KG1 (cell line): Measurements from ENCODE around the gene GIPC3.
A peak's percentile ranks its signal among the peaks of the same experiment; 100 is the strongest.

Source experiments
- DNase-seq: peaks from one replicate; lab custom pipeline; 2025; lab: John Stamatoyannopoulos, UW

The GIPC3 gene

GRCh38 chr19:3585301-3586126, at the start of gene GIPC3:
Gene GIPC3, plus strand, starts transcription at chr19:3585478. Its CDS starts 120 bp downstream, at chr19:3585598.
- no peak for DNase-seq

- no peak for DNase-seq
These were observed 49.7 kb upstream of the GIPC3 start for GRCh38 chr19:3535563-3535965.

- DNase-seq, result no peak
These were observed 49.3 kb upstream of the GIPC3 start for GRCh38 chr19:3535981-3536380.

GRCh38 chr19:3536429-3537100, 48.7 kb upstream of the GIPC3 start:
- DNase-seq, result no peak

- DNase-seq, result no peak
These were observed 48.2 kb upstream of the GIPC3 start for GRCh38 chr19:3537101-3537437.

- no peak for DNase-seq
These were observed 47.6 kb upstream of the GIPC3 start for GRCh38 chr19:3537438-3538240.

- DNase-seq, result no peak
These were observed 46.9 kb upstream of the GIPC3 start for GRCh38 chr19:3538258-3538929.

DNA sequence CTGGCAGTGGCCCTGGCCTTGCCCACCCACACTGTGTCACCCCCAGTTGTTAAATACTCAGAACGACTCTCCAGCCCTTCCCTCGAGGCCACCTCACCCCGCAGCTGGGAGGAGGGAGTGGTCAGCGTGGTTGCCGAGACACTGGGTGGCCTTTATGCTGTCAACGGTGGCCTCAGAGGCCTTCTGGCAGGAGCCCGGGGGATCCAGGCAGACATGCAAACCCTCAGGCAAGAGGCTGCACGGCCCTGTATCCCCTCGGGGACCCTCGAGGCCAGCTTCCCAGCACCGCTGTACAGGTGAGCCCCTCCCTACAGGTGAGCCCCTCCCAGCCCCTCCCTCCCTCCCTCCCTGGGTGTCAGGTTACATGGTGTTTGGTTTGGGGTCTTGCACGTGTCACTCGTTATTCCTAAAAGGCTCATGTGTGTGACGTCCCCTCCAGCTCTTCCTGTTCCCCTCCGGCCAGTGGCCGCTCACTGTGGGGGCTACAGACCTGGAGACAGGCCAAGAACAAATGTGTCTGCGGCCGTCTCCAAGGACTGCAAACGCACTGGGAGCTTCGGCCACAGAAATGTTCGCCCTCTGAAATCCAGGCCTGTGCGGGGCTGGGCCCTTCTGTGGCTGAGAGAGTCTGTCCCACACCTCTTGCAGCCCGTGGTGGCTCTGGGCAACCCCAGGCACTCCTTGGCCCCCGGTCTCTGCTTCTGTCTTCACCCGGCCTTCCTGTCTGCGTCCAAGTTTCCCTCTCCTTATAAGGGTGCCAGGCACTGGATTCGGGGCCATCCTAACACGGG, 46.1 kb upstream of the GIPC3 start, which contains the start of gene TEKTIP1:
Gene TEKTIP1, plus strand, starts transcription at position 210 of the 791 bp plus-strand sequence. Its CDS starts 4 bp downstream, at position 214.
- DNase-seq, result no peak

DNA sequence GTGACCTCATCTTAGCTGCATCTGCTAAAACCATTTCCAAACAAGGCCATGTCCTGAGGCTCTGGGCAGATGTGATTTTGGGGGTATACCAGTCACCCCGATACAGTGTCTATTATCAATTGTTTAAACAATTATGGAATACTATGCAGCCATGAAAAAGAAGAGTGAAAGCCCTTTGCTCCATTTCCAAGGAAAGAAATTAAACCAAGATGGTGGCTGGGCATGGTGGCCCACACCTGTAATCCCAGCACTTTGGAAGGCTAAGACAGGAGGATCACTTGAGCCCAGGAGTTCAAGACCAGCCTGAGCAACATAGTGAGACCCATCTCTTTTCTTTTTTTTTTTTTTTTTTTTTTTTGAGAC, 45.5 kb upstream of the GIPC3 start:
- no peak for DNase-seq

- no peak for DNase-seq
These were observed 41.9 kb upstream of the GIPC3 start for GRCh38 chr19:3543150-3544057.

DNA sequence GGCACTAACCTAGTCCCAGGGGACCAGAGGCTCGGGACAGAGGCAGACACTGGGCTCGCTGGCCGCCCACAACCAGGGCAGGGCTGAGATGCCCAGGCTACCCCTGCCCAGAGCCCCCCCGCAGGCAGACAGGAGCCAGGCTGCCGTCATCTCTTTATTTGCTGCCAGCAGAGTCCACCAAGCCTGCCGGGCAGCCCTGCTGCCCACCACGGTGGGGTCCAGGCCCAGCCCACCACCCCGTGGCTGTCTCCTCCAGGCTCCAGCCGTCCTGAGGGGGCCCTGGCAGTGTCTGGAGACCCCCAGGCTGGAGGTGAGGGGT, 41.3 kb upstream of the GIPC3 start:
- DNase-seq, result no peak

GRCh38 chr19:3544742-3545668, 40.3 kb upstream of the GIPC3 start:
- DNase-seq, result peak; percentile 3

DNA sequence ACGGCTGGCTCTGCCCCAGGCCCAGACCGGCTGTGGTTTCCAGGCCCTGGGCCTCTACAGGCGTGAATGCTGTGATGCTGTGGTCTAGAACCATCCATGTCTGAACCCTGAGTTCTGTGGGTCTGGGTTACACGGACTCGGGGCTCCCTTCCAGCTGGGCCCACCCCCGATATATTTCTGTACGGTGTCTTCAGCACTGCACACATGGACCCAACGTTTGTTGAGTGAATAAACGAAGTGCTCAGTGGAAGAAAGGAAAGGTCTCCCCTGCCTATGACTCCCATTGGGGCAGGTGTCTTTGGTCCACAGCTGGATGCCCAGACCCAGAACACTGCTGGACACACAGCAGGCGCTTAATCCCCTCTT, 39.6 kb upstream of the GIPC3 start:
- DNase-seq, result no peak

GRCh38 chr19:3546119-3546518, 39.2 kb upstream of the GIPC3 start:
- no peak for DNase-seq

GRCh38 chr19:3547301-3547731, 38.0 kb upstream of the GIPC3 start:
- DNase-seq, result no peak

DNA sequence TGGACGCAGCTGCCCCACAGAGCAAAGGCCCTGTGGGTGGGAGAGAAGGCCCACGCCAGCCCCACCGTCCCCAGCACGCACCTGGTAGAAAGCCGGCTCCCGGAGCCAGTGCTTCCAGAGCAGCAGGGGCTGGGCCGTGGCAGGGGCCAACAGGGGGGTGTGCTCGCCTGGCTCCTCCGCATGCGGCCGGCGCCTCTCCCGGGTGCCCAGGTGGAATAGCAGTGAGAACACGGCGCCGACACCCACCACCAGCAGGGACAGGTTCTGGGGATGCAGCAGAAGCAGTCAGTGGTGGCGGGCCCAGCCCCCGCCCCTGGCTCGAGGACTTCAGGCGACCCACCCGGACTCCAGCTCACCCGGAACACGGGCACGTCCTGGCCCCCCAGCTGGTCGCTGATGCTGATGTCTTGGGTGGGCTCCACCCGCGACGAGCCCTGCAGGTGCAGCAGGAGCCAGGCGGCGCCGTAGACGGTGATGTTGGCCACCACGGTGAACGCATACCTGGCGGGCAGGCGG, 37.5 kb upstream of the GIPC3 start:
- DNase-seq, result no peak

DNA sequence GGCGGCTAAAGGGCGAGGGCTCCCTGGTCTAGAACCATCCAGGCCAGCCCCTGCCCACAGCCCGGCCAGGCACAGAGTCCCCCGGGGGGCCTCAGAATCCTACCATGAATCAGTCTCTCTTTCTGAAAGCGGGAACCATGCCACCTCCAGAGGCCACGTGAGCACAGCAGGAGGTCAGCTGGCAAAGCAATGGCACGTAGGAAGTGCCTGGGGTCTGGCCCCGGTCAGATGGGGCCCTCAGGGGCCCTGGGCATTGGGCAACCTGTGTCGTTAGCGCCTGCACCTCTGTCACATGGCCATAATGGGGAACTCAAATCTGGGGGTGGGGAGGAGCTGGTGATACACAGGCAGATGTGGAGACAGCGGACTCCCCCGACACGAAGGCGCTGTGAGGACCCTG, 36.7 kb upstream of the GIPC3 start:
- no peak for DNase-seq

DNA sequence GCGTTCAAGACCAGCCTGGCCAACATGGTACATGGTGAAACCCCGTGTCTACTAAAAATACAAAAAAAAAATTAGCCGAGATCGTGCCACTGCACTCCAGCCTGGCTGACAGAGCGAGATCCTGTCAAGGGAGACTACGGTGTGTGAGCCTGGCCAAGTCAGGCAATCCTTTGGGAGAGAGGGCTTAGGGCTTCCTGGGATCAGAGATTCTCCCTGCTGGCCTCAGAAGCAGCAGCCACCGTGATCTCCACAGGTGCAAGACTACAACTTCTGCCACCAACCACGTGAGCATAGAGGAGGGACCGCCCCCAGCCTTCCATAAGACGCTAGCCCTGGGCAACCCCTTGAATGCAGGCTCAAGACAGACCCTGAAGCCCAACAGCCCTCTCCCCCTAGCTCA, 35.5 kb upstream of the GIPC3 start:
- DNase-seq, result no peak
